Immature natural killer cell (primary cell): ENCODE measurements around the gene CAMK1D. TPM values are rescaled to one million over a fixed set of nuclear protein-coding genes. Genes with fewer than 3 reads are reported as not detected.
"Not testable (repeated sequence)": the region's sequence is repeated elsewhere in the genome, so short reads cannot be mapped to it uniquely, and the experiment has no call there.

ENCODE experiments used
- DNase-seq, 3 donors: peaks; one replicate each; pipeline ENCODE4 v3.0.0; 2022; ENCODE audit warnings: mixed read lengths in 1 of 3
- H3K27ac Mint-ChIP-seq, 6 donors: one replicate each; pipeline ENCODE4 v1.8.0; 2020; ENCODE audit warnings: mixed read lengths in 6 of 6, mild to moderate bottlenecking in 5 of 6, inconsistent platforms in 4 of 6, moderate library complexity in 3 of 6
- H3K27me3 Mint-ChIP-seq, 3 donors: one replicate each; pipeline ENCODE4 v1.8.0; 2020 to 2021; ENCODE audit warnings: low read depth in 3 of 3, mild to moderate bottlenecking in 3 of 3, mixed read lengths in 3 of 3, moderate library complexity in 3 of 3, inconsistent platforms in 1 of 3
- H3K36me3 Mint-ChIP-seq, 3 donors: one replicate each; pipeline ENCODE4 v1.8.0; 2020; ENCODE audit warnings: mixed read lengths in 3 of 3, inconsistent platforms in 2 of 3, mild to moderate bottlenecking in 2 of 3
- H3K4me1 Mint-ChIP-seq, 2 donors: one replicate each; pipeline ENCODE4 v1.8.0; 2020; ENCODE audit warnings: inconsistent platforms in 2 of 2, mild to moderate bottlenecking in 2 of 2, mixed read lengths in 2 of 2, moderate library complexity in 1 of 2
- H3K4me3 Mint-ChIP-seq, 5 donors: one replicate each; pipeline ENCODE4 v1.8.0; 2020; ENCODE audit warnings: mild to moderate bottlenecking in 5 of 5, mixed read lengths in 5 of 5, inconsistent platforms in 3 of 5, moderate library complexity in 3 of 5
- H3K9me3 Mint-ChIP-seq, 6 donors: one replicate each; pipeline ENCODE4 v1.8.0; 2020; ENCODE audit warnings: mild to moderate bottlenecking in 6 of 6, mixed read lengths in 6 of 6, inconsistent platforms in 4 of 6, moderate library complexity in 3 of 6
- polyA plus RNA-seq, 3 donors: library from polyadenylated mRNA; unstranded; fragments of 300-500 nt; fragmentation: Illumina TruSeq; gene quantifications; one replicate each; pipeline ENCODE4 v1.2.3, GENCODE V29; 2021

Gene CAMK1D
- polyA plus RNA-seq, 3 donors from 2014 or later = 5.3 to 19.3 (median 7.7) TPM

- Mint-ChIP-seq H3K36me3 (peaks cover 6 to 13% (median 6%) of the 10 kb centered on the region in 3 donors), H3K27me3 (peaks cover 0 to 2% (median 2%) of the 10 kb centered on the region in 3 donors), H3K9me3 (peaks cover 0 to 2% (median 0%) of the 10 kb centered on the region in 6 donors), H3K27ac (peak overlapping the region in 2 of 6 donors; percentile 30 to 42), H3K4me1 (peaks cover 17 to 29% of the 10 kb centered on the region in 2 donors), H3K4me3 (no peak overlapping the region)
- DNase-seq = no peak
Measured at GRCh38 chr10:12438919-12439692, 89.8 kb downstream of the CAMK1D start.

- H3K9me3 Mint-ChIP-seq, H3K27me3 Mint-ChIP-seq, DNase-seq, H3K4me3 Mint-ChIP-seq: not testable (repeated sequence)
- H3K27ac Mint-ChIP-seq = peak overlapping the region in 4 of 6 donors; percentile 24 to 42 (median 28)
- H3K36me3 Mint-ChIP-seq = peaks cover 6 to 13% (median 6%) of the 10 kb centered on the region in 3 donors
- peaks cover 17 to 31% of the 10 kb centered on the region in 2 donors for H3K4me1 Mint-ChIP-seq
Measured at GRCh38 chr10:12439767-12440166, 90.4 kb downstream of the CAMK1D start.

- Mint-ChIP-seq H3K9me3 (peaks cover 0 to 1% (median 0%) of the 10 kb centered on the region in 6 donors), H3K4me3 (no peak overlapping the region), H3K27me3 (peaks cover 0 to 2% (median 2%) of the 10 kb centered on the region in 3 donors), H3K36me3 (peaks cover 6 to 13% (median 6%) of the 10 kb centered on the region in 3 donors), H3K27ac (peak overlapping the region in 2 of 6 donors; percentile 6 to 23), H3K4me1 (peaks cover 14 to 36% of the 10 kb centered on the region in 2 donors)
- DNase-seq = no peak
Measured at GRCh38 chr10:12443026-12443425, 93.7 kb downstream of the CAMK1D start.

GRCh38 chr10:12444981-12445700 is 95.8 kb downstream of the CAMK1D start:
- Mint-ChIP-seq H3K36me3 (peaks cover 0 to 3% (median 0%) of the 10 kb centered on the region in 3 donors), H3K4me1 (peaks cover 19 to 33% of the 10 kb centered on the region in 2 donors), H3K4me3 (no peak overlapping the region), H3K9me3 (no peaks in the 10 kb centered on the region), H3K27me3 (peaks cover 11 to 12% (median 11%) of the 10 kb centered on the region in 3 donors), H3K27ac (peak overlapping the region in 4 of 6 donors; percentile 3 to 54 (median 36))
- no peak for DNase-seq

GRCh38 chr10:12445701-12446334 is 96.5 kb downstream of the CAMK1D start:
- H3K36me3 Mint-ChIP-seq = peaks cover 0 to 3% (median 0%) of the 10 kb centered on the region in 3 donors

GRCh38 chr10:12448340-12448728 is 99.0 kb downstream of the CAMK1D start:
- Mint-ChIP-seq H3K4me1 (peaks cover 26 to 38% of the 10 kb centered on the region in 2 donors), H3K27me3 (peaks cover 12 to 16% (median 15%) of the 10 kb centered on the region in 3 donors), H3K36me3 (no peaks in the 10 kb centered on the region), H3K9me3 (no peaks in the 10 kb centered on the region), H3K27ac (peak overlapping the region; percentile 84 to 97 (median 91)), H3K4me3 (peak overlapping the region; percentile 62 to 83 (median 76))
- DNase-seq = no peak

More at GRCh38 chr10:12445701-12446334, 96.5 kb downstream of the CAMK1D start:
- Mint-ChIP-seq H3K9me3 (no peaks in the 10 kb centered on the region), H3K4me3 (no peak overlapping the region), H3K27me3 (peaks cover 11 to 16% (median 14%) of the 10 kb centered on the region in 3 donors), H3K27ac (peak overlapping the region in 5 of 6 donors; percentile 9 to 78 (median 38)), H3K4me1 (peaks cover 25 to 39% of the 10 kb centered on the region in 2 donors)
- DNase-seq = no peak

GRCh38 chr10:12448729-12449391 is 99.5 kb downstream of the CAMK1D start:
- Mint-ChIP-seq H3K27ac (peak overlapping the region; percentile 84 to 97 (median 91)), H3K4me3 (peak overlapping the region; percentile 62 to 83 (median 76)), H3K27me3 (peaks cover 12 to 17% (median 16%) of the 10 kb centered on the region in 3 donors), H3K9me3 (no peaks in the 10 kb centered on the region), H3K36me3 (no peaks in the 10 kb centered on the region), H3K4me1 (peaks cover 26 to 38% of the 10 kb centered on the region in 2 donors)
- peak; percentile 84 to 88 (median 85) for DNase-seq

GRCh38 chr10:12455318-12455717 is 106.0 kb downstream of the CAMK1D start:
- no peaks in the 10 kb centered on the region for H3K36me3 Mint-ChIP-seq
- no peaks in the 10 kb centered on the region for H3K9me3 Mint-ChIP-seq
- H3K27me3 Mint-ChIP-seq = peaks cover 2 to 6% (median 5%) of the 10 kb centered on the region in 3 donors
- H3K27ac Mint-ChIP-seq = no peak overlapping the region
- H3K4me1 Mint-ChIP-seq = peaks cover 5 to 8% of the 10 kb centered on the region in 2 donors
- no peak for DNase-seq
- H3K4me3 Mint-ChIP-seq = no peak overlapping the region

GRCh38 chr10:12455766-12456165 is 106.4 kb downstream of the CAMK1D start:
- H3K4me1 Mint-ChIP-seq = peaks cover 1 to 4% of the 10 kb centered on the region in 2 donors
- H3K4me3 Mint-ChIP-seq = no peak overlapping the region
- DNase-seq = no peak
- peaks cover 2 to 5% (median 2%) of the 10 kb centered on the region in 3 donors for H3K27me3 Mint-ChIP-seq
- H3K27ac Mint-ChIP-seq = no peak overlapping the region
- no peaks in the 10 kb centered on the region for H3K36me3 Mint-ChIP-seq
- no peaks in the 10 kb centered on the region for H3K9me3 Mint-ChIP-seq

GRCh38 chr10:12459340-12459739 is 110.0 kb downstream of the CAMK1D start:
- H3K9me3 Mint-ChIP-seq = no peaks in the 10 kb centered on the region
- peaks cover 0 to 3% (median 0%) of the 10 kb centered on the region in 3 donors for H3K36me3 Mint-ChIP-seq
- no peak for DNase-seq
- no peak overlapping the region for H3K4me3 Mint-ChIP-seq
- H3K27me3 Mint-ChIP-seq = peaks cover 0 to 2% (median 1%) of the 10 kb centered on the region in 3 donors
- H3K27ac Mint-ChIP-seq = no peak overlapping the region
- peaks cover 17 to 19% of the 10 kb centered on the region in 2 donors for H3K4me1 Mint-ChIP-seq

GRCh38 chr10:12459762-12460161 is 110.4 kb downstream of the CAMK1D start:
- Mint-ChIP-seq H3K4me3 (no peak overlapping the region), H3K27me3 (peaks cover 0 to 2% (median 1%) of the 10 kb centered on the region in 3 donors), H3K36me3 (peaks cover 0 to 3% (median 0%) of the 10 kb centered on the region in 3 donors), H3K9me3 (no peaks in the 10 kb centered on the region), H3K27ac (no peak overlapping the region), H3K4me1 (peaks cover 17 to 19% of the 10 kb centered on the region in 2 donors)
- no peak for DNase-seq

GRCh38 chr10:12463459-12463838 is 114.1 kb downstream of the CAMK1D start:
- no peak overlapping the region for H3K4me3 Mint-ChIP-seq
- peaks cover 0 to 3% (median 0%) of the 10 kb centered on the region in 3 donors for H3K36me3 Mint-ChIP-seq
- H3K27me3 Mint-ChIP-seq = peaks cover 0 to 2% (median 1%) of the 10 kb centered on the region in 3 donors
- no peak for DNase-seq
- H3K27ac Mint-ChIP-seq = no peak overlapping the region
- peaks cover 19 to 20% of the 10 kb centered on the region in 2 donors for H3K4me1 Mint-ChIP-seq
- H3K9me3 Mint-ChIP-seq = no peaks in the 10 kb centered on the region
